Measurements from ENCODE around the gene SAMD5.

DNA sequence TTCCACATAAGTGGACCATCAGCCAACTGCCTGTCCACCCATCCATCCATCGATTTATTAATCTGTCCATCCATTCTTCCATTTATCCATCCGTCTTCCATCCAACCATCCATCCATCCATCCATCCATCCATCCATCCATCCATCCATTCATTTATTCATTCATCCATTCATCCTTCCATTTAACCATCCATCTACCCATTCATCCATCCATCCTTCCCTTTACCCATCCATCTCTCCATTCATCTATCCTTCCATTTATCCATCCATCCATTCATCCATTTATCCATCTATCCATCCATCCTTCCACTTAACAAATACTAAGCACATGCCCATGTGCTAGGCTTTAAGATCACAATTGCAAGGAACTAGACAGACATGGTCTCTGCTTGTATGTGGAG lies 6.8 kb downstream of the SAMD5 start:
- TF ChIP-seq, protein P1, sequence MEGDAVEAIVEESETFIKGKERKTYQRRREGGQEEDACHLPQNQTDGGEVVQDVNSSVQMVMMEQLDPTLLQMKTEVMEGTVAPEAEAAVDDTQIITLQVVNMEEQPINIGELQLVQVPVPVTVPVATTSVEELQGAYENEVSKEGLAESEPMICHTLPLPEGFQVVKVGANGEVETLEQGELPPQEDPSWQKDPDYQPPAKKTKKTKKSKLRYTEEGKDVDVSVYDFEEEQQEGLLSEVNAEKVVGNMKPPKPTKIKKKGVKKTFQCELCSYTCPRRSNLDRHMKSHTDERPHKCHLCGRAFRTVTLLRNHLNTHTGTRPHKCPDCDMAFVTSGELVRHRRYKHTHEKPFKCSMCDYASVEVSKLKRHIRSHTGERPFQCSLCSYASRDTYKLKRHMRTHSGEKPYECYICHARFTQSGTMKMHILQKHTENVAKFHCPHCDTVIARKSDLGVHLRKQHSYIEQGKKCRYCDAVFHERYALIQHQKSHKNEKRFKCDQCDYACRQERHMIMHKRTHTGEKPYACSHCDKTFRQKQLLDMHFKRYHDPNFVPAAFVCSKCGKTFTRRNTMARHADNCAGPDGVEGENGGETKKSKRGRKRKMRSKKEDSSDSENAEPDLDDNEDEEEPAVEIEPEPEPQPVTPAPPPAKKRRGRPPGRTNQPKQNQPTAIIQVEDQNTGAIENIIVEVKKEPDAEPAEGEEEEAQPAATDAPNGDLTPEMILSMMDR (IDR thresholded peaks at IDR 0.05): no peak
- TF ChIP-seq, protein P2, sequence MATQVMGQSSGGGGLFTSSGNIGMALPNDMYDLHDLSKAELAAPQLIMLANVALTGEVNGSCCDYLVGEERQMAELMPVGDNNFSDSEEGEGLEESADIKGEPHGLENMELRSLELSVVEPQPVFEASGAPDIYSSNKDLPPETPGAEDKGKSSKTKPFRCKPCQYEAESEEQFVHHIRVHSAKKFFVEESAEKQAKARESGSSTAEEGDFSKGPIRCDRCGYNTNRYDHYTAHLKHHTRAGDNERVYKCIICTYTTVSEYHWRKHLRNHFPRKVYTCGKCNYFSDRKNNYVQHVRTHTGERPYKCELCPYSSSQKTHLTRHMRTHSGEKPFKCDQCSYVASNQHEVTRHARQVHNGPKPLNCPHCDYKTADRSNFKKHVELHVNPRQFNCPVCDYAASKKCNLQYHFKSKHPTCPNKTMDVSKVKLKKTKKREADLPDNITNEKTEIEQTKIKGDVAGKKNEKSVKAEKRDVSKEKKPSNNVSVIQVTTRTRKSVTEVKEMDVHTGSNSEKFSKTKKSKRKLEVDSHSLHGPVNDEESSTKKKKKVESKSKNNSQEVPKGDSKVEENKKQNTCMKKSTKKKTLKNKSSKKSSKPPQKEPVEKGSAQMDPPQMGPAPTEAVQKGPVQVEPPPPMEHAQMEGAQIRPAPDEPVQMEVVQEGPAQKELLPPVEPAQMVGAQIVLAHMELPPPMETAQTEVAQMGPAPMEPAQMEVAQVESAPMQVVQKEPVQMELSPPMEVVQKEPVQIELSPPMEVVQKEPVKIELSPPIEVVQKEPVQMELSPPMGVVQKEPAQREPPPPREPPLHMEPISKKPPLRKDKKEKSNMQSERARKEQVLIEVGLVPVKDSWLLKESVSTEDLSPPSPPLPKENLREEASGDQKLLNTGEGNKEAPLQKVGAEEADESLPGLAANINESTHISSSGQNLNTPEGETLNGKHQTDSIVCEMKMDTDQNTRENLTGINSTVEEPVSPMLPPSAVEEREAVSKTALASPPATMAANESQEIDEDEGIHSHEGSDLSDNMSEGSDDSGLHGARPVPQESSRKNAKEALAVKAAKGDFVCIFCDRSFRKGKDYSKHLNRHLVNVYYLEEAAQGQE (IDR thresholded peaks at IDR 0.05; ENCODE audit: insufficient read depth in 1 of 2, low read depth in 2 of 2, low read length in 1 of 2): no peak
- no peak for TF ChIP-seq POLR2AphosphoS5 (IDR thresholded peaks at IDR 0.05; ENCODE audit: low read depth, low read length)

Data from Panc1 (cell line).